Measurements from ENCODE around the gene OFD1.

DNA sequence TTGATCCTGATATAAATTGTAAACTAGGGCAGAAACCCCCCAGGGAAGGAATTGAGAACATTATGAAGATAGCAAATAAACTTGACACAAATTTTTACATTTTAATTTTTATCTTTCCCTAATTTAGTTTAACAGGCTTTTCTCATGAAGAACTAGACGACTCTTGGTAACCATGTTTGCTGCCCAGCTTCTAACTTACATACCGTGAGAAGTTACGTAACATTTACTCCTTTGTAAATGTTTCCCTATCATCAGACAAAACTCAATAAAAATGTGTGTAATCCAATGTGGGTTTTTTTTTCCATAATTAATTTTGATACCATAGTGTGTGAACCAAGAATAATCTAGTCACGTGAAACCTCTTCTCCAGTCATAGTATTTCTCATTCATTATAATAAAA lies 34.4 kb downstream of the OFD1 start:
- TF ChIP-seq POLR2A (IDR thresholded peaks at IDR 0.05; ENCODE audit: low read length) (no peak), GATA1 (IDR thresholded peaks at IDR 0.05; ENCODE audit: low read depth, low read length) (no peak)

Data from erythroblast (primary cell).